Measurements from ENCODE around the gene OPN4. TPM values are rescaled to one million over a fixed set of nuclear protein-coding genes. Genes with fewer than 3 reads are reported as not detected.

OPN4 gene
- total RNA-seq, 1 experiment from 2014 or later: not detected

GRCh38 chr10:86647773-86648703 is 6.3 kb upstream of the OPN4 start:
- DNase-seq (ENCODE audit: low read depth): peak; percentile 67

GRCh38 chr10:86648704-86649427 is 5.5 kb upstream of the OPN4 start:
- DNase-seq (ENCODE audit: low read depth): peak; percentile 65

- DNase-seq (ENCODE audit: low read depth): no peak
Observed at GRCh38 chr10:86649471-86650150, 4.7 kb upstream of the OPN4 start.

GRCh38 chr10:86650151-86650550 is 4.2 kb upstream of the OPN4 start:
- DNase-seq (ENCODE audit: low read depth): no peak

GRCh38 chr10:86651021-86651471 is 3.3 kb upstream of the OPN4 start:
- DNase-seq (ENCODE audit: low read depth): no peak

- no peak for DNase-seq (ENCODE audit: low read depth)
Observed at GRCh38 chr10:86651631-86652331, 2.6 kb upstream of the OPN4 start.

- DNase-seq (ENCODE audit: low read depth): peak; percentile 22
Observed at GRCh38 chr10:86652361-86653202, 1.8 kb upstream of the OPN4 start.

- peak; percentile 0 for DNase-seq (ENCODE audit: low read depth)
Observed at GRCh38 chr10:86653379-86653778, 968 bp upstream of the OPN4 start.

GRCh38 chr10:86653987-86654386 is 360 bp upstream of the OPN4 start:
- no peak for DNase-seq (ENCODE audit: low read depth)

- DNase-seq (ENCODE audit: low read depth): no peak
Observed at GRCh38 chr10:86655173-86655540, 810 bp downstream of the OPN4 start.

- DNase-seq (ENCODE audit: low read depth): no peak
Observed at GRCh38 chr10:86655596-86655995, 1.2 kb downstream of the OPN4 start.

- no peak for DNase-seq (ENCODE audit: low read depth)
Observed at GRCh38 chr10:86657011-86657395, 2.7 kb downstream of the OPN4 start.

GRCh38 chr10:86657396-86658011 is 3.2 kb downstream of the OPN4 start:
- no peak for DNase-seq (ENCODE audit: low read depth)

GRCh38 chr10:86658261-86658741 is 4.0 kb downstream of the OPN4 start:
- DNase-seq (ENCODE audit: low read depth): no peak

- DNase-seq (ENCODE audit: low read depth): no peak
Observed at GRCh38 chr10:86658751-86659150, 4.4 kb downstream of the OPN4 start.

GRCh38 chr10:86659161-86659691 is 4.9 kb downstream of the OPN4 start:
- no peak for DNase-seq (ENCODE audit: low read depth)

- DNase-seq (ENCODE audit: low read depth): no peak
Observed at GRCh38 chr10:86659721-86660453, 5.5 kb downstream of the OPN4 start.

GRCh38 chr10:86661161-86662025 is 7.0 kb downstream of the OPN4 start:
- no peak for DNase-seq (ENCODE audit: low read depth)
